Measurements from ENCODE around the gene PMEPA1.

PMEPA1 gene

DNA sequence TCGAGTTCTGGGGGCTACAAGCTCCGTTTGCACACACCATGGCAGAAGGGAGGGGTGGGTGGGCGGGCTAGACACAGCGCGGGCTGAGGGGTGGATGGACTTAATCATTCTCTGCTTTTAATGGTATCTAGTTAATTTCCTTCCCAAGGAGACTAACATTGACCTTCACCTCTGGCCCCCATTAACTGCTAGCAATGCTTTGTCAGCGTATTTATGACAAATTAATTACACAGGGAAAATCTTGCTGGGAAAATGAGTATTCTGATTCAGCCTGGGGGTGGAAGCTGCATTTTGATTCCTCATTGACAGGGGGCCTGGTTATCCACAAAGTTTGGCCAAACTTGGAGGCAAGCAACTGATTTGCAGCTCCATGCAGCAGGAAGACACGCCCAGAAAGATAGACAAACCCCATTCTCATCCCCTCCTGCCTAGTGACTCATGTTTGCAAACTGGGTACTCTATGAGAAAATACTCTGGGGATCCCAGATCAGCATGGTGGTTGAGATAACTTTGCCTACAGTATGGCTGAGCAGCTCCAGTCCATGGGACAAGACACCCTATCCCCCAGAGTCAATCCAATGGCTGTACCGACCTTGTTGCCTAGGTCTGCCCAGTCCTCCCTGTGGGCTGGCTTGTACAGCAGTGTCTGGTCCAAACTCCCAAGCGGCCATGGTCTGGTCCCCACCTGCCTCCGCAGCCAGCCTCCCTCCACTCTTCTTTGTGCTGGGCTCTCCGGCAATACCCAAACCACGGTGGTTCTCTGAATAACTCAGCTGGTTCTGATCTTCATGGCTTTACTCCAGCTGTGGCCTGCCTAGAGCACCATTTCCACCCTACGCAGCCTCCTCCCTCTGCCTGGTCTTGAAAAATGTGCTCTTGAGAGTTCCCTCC, 109.2 kb downstream of the PMEPA1 start:
- DNase-seq = no peak

DNA sequence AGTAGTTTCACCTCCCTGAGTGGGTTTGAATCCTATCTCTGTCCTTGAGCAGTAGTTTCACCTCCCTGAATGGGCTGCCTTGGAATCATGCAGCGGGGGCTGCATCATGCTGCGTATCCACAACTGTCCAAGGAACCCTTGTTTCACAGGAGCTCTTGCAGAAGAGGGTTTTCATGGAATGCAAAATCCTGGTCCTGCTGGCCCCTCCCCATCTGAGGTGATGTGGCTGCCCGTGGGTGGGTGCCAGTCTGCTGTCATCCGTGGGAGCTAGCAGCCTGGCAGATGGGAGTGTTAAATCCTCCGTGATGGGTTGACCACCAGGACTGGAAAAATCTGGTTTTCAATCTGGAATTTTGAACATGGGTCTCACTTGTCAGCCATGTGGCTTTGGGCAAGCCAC, 111.3 kb downstream of the PMEPA1 start:
- DNase-seq = no peak

Data from NCI-H1048 (cell line).